GM19239 (cell line): ENCODE measurements around the gene SLC44A2.

Experiments
- DNase-seq: peaks from one replicate; pipeline ENCODE4 v3.0.0; 2011; ENCODE audit warnings: low spot score; ENCODE audit not compliant: insufficient read length
- FAIRE-seq: peaks from 2 replicates; lab custom pipeline; 2011; peaks lifted over from hg19 to GRCh38; lab: Jason Lieb, UNC

Gene SLC44A2

DNA sequence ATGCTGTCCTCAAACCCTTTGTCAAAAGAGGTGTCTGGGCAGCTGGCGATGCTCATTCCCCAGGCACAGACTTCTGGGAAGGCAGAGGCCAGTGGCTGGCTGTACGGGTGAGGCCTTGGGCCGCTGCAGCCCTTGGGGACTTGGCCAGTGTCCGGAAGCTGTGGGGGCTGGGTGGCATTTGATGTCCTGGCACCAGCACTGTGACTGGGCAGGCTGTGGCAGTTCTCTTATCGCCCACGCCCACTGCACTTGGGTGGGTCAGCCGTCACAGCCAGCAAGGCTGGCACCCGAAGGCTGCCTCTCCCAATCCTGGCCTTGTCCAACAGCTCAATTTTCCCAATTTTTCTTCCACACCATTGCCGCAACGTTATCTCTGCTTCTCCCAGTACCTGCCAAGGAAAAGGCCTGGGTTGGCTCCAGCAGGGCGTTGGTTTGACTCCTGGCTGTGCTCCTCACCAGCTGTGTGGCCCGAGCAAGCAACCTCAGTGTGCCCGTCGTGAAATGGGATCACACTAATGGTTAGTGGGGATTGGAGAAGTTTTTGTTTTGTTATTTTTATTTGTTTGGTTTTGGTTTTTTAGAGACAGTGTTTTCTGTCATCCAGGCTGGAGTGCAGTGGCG, 12.7 kb upstream of the SLC44A2 start:
- no peak for DNase-seq
- FAIRE-seq, result no peak

DNA sequence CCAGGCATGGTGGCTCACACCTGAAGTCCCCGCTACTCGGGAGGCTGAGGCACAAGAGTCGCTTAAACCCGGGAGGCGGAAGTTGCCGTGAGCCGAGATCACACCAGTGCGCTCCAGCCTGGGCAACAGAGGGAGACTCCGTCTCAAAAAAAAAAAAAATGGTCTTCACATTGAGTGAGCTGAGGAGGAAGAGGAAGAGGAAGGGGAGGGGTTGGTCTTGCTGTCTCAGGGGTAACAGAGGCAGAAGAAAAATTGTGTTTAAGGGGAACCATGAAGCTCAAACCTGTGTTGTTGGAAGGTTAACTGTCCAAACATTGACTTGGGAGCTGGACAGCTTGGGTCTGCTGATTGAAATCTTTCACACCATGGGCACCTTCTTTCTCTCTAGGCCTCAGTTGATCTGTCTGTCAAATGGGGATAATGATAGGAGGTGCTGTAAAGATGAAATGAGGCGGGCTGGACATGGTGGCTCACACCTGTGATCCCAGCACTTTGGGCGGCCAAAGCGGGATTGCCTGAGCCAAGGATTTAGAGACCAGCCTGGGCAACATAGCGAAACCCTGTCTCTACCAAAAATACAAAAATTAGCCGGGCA, 9.8 kb upstream of the SLC44A2 start:
- DNase-seq, result no peak
- FAIRE-seq, result no peak

DNA sequence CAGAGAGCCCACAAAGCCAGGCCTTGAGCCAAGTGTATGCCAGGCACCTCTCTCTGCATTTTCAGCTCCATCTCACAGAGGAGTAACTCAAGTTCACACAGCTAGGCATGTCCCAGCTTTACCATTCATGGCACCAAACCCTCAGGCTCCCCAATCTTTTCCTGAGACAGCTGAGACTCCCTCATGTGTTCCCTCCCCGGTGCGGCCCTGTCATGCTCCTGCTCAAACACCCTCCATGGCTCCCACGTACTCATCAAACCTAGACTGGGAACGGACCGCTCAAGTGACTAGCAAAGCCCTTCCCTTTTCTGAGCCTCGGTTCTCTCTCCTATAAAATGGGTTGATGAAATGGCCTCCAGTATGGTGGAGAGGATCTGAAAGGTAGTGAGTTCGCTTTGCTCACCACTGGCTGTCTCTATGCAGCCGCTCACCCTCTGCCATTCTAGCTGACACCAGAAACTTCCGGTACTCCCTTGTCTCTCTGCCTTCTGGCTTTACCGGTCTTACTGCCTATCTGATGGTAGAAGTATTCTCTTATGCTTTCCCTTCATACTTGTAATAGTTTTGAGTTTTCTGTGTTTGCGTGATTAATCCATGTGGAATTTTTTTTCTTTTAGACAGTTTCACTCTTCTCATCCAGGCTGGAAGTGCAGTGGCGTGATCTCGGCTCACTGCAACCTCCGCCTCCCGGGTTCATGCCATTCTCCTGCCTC, 7.8 kb upstream of the SLC44A2 start:
- FAIRE-seq (no peak), DNase-seq (no peak)

DNA sequence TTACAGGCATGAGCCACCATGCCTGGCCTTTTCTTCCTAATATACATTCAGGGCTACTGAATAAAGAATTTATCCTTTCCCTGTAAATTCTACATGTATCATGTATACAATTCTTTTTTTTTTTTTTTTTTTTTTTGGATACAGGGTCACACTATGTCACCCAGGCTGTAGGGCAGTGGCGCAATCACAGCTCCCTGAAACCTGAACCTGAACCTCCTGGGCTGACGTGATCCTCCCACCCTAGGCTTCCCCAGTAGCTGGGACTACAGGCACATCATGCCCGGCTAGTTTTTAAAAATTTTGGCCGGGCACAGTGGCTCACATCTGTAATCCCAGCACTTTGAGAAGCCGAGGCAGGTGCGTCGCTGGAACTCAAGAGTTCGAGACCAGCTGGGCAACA, 6.5 kb upstream of the SLC44A2 start:
- DNase-seq (no peak), FAIRE-seq (no peak)

DNA sequence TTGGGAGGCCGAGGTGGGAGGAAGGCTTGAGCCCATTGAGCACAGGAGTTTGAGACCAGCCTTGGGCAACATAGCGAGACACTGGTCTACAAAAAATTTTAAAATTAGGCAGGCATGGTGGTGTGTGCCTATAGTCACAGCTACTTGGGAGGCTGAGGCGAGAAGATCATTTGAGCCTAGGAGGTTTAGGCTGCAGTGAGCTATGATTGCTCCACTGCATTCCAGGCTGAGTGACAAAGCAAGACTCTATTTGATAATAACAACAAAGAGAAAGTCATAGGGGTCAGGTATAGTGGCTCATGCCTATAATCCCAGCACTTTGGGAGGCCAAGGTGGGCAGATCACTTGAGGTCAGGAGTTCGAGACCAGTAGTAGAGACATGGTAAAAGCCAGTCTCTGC, 4.6 kb upstream of the SLC44A2 start:
- DNase-seq, result no peak
- no peak for FAIRE-seq

DNA sequence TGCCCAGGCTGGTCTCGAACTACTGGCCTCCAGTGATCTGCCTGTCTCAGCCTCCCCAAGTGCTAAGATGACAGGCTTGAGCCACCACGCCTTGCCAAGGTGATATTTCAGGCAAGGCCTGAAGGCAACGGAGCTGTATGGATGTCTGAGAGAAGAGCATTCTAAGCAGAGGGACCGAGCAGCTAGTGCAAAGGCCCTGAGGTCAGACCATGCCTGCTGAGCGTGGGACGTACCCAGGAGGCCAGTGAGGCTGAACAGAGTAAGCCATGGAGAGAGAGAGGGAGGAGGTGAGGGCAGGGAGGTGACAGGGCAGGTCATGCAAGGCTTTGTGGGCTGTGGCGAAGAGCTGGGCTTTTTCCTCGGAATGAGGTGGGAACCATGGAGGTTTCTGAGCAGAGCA, 3.4 kb upstream of the SLC44A2 start:
- FAIRE-seq (no peak), DNase-seq (no peak)

DNA sequence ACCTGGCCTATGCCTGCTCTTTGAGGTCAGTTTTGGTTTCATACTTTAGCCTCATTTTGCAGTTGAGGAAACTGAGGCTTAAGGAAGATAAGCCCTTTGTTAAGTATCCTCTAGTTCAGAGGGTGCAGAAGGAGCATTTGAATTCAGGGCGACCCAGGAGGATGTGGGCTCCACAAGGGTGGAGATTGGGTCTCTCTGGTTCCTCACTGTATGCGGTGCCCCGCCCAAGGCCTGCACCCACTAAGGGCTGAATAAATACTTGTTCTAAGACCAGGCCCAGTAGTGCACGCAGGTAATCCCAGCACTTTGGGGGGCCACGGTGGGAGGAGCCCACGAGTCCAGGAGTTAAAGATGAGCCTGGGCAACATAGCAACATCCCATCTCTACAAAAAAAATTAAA, 768 bp upstream of the SLC44A2 start:
- FAIRE-seq (no peak), DNase-seq (no peak)

DNA sequence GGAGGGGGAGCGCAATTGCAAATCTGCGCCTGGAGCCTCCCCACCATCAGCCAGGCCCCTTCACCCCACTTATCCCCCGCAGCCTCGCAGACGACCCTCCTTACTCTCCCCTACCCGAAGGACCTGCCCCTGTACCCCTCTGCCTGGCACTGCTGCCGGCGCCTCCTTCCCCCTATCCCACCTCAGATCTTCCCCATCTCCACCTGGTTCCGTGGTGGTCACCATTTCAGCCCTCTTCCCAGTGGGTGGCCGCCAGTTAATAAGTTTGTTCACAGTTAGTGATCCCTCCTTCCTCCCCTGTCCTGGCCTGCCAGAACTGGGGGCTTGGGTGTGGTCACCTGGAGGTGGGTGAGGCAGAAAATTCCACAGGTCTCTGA, 397 bp downstream of the SLC44A2 start:
- FAIRE-seq, result no peak
- DNase-seq, result no peak

DNA sequence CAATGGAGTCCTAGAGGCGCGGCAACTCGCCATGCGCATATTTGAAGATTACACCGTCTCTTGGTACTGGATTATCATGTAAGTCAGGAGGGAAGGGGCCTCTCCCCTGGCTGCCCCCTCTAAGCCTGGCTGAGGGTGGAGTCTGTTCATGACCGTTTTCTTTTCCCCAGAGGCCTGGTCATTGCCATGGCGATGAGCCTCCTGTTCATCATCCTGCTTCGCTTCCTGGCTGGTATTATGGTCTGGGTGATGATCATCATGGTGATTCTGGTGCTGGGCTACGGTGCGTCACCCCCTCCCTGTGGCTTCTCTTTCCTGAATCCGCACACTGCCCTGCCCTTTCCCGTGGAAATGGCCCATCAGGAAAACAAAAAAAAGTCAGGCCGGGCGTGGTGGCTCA, 6.5 kb downstream of the SLC44A2 start:
- no peak for DNase-seq
- no peak for FAIRE-seq

DNA sequence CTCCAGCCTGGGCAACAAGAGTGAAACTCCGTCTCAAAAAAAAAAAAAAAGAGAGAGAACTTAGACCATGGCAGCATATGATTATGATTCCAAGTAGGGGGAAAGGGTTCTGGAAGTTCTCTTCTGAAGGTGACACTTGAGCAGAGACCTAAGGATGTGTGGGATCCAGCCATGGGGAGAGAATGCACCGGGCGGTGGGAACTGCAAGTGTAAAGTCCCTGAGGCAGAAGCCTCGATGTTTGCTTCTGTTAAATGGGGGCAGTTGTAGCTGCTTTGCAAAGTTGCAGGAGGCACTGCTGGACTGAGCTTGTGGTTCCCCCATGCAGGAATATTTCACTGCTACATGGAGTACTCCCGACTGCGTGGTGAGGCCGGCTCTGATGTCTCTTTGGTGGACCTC, 9.1 kb downstream of the SLC44A2 start:
- no peak for FAIRE-seq
- no peak for DNase-seq

DNA sequence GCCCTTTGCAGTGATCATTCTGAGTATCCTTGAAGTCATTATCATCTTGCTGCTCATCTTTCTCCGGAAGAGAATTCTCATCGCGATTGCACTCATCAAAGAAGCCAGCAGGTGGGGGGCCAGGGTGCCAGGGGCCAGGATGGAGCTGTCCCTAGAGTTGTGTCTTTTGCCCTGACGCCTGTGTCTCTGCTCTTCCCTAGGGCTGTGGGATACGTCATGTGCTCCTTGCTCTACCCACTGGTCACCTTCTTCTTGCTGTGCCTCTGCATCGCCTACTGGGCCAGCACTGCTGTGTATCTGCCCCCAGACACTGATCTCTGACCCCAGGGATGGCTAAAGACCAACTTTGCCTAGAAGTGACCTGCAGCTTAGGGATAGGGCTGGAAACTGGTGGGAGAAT, 9.6 kb downstream of the SLC44A2 start:
- FAIRE-seq, result no peak
- DNase-seq, result no peak

DNA sequence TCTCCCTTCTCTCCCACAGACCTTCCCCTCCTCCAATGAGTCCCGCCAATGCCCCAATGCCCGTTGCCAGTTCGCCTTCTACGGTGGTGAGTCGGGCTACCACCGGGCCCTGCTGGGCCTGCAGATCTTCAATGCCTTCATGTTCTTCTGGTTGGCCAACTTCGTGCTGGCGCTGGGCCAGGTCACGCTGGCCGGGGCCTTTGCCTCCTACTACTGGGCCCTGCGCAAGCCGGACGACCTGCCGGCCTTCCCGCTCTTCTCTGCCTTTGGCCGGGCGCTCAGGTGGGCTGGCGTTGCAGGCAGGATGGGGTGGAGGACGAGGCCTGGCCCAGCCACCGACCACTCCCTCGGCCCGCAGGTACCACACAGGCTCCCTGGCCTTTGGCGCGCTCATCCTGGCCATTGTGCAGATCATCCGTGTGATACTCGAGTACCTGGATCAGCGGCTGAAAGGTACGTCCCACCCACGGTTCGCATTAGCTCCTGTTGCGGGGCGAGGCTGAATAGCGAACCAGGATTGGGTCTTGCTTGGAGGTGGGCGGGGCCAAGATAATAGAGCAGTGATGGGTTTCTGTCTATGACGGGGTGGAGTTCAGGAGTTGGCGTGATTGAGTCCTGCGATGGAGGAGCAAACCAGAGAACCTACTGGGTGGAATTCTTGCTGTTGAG, 11.1 kb downstream of the SLC44A2 start:
- DNase-seq, result no peak
- FAIRE-seq, result no peak

DNA sequence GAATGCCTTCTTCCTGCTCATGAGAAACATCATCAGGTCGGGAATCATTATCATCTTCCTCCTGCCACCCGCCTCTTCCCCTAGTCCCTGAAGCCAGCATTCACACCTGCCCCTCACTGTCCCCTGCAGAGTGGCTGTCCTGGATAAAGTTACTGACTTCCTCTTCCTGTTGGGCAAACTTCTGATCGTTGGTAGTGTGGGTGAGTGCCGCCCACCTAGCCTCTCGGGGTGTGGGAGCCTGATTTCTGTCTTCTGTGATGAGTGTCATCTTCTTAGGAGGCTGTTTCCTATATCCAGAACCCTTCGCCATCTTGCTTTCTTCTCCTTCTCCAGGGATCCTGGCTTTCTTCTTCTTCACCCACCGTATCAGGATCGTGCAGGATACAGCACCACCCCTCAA, 12.5 kb downstream of the SLC44A2 start:
- FAIRE-seq (no peak), DNase-seq (no peak)

DNA sequence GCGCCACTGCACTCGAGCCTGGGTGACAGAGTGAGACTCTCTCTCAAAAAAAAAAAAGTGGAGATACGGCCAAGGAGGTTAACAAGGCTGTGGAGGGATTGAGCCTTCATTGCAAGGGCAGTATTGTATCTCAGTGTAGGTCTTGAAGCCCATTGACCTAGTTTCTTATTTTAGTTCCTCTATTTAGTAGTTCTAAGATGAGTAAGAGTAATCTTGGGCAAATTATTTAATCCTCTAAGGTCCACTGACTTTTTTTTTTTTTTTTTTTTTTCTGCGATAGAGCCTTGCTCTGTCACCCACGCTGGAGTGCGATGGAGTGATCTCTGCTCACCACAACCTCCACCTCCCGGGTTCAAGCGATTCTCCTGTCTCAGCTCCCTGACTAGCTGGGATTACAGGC, 14.5 kb downstream of the SLC44A2 start:
- DNase-seq (no peak), FAIRE-seq (no peak)

DNA sequence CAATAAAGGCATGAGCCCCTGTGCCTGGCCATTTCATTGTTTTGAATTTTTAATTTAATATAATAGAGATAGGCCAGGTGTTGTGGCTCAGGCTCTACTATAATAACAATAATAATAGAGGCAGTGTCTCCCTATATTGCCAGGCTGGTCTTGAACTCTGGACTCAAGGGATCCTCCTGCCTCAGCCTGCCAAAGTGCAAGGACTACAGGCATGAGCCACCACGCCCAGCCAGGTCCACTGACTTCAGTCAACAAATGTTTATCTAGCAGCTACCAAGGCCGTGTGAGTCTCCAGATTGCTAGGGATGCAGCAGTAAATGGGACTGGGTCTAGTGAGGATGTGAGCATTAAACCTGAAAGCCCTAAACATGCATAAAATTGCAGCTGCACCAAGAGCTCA, 15.0 kb downstream of the SLC44A2 start:
- no peak for FAIRE-seq
- no peak for DNase-seq

DNA sequence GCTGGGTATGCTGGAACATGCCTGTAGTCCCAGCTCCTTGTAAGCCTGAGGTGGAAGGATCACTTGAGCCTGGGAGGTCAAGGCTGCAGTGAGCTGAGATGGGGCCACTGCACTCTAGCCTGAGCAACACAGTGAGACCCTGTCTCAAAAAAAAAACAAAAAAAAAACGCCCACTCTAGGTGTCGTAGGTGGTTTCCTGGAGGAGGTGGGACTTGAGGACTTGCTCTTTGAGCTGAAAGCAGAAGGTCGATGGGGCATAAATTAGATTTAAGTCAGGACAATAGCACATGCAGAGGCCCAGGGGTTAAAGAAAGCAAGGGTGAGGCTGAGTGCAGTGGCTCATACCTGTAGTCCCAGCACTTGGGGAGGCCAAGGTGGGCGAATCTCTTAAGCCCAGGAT, 15.9 kb downstream of the SLC44A2 start:
- FAIRE-seq, result no peak
- no peak for DNase-seq

DNA sequence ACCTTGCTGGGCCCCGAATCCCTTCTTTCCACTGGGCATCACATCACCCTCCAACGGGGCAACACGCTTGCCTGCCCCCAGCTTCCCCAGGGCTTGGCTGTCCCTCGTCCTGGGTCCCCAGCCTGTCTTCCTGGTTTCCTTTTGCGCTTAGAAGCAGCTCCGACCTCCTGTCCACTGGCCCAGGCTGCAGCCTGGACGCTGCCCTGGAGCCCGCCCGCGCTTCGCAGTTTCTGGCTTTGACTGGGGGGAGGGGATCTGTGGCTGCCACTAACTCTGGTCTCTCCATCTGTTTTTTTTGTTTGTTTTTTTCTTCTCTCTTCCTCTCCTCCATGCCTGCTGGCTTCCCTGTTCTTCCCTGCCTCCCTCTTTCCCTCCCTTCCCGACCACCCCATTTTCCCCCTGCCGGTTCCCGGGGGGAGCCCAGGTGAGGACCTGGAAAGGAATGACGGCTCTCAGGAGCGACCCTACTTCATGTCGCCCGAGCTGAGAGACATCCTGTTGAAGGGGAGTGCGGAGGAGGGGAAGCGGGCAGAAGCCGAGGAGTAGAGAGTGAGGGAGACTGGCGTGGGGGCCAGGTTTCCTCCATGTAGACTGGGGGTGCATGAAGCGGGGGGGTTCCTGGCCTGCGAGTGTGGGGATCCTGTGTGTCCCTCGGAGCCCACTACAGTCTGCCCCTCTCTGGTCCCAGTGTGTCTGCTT, 17.3 kb downstream of the SLC44A2 start:
- DNase-seq, result no peak
- no peak for FAIRE-seq

DNA sequence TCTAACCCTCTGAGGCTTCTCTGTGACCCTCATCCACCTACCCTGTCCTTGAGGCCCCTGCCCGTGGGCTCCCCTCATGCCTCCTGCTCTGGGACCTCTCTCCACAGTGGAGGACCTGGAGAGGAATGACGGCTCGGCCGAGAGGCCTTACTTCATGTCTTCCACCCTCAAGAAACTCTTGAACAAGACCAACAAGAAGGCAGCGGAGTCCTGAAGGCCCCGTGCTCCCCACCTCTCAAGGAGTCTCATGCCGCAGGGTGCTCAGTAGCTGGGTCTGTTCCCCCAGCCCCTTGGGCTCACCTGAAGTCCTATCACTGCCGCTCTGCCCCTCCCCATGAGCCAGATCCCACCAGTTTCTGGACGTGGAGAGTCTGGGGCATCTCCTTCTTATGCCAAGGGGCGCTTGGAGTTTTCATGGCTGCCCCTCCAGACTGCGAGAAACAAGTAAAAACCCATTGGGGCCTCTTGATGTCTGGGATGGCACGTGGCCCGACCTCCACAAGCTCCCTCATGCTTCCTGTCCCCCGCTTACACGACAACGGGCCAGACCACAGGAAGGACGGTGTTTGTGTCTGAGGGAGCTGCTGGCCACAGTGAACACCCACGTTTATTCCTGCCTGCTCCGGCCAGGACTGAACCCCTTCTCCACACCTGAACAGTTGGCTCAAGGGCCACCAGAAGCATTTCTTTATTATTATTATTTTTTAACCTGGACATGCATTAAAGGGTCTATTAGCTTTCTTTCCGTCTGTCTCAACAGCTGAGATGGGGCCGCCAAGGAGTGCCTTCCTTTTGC, 18.0 kb downstream of the SLC44A2 start:
- no peak for FAIRE-seq
- DNase-seq, result no peak

DNA sequence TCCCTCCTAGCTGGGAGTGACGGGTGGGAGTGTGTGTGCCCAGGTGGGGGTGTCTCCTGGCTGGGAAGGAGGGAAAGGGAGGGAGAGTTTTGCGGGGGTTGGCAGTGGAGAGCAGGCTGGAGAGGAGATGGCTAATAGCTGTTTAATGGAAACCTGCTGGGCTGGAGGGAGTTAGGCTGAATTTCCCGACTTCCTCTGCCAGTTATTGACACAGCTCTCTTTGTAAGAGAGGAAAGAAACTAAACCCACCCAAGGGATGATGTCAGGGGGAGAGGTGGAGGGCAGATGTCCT, 18.6 kb downstream of the SLC44A2 start:
- DNase-seq, result no peak
- FAIRE-seq, result no peak

DNA sequence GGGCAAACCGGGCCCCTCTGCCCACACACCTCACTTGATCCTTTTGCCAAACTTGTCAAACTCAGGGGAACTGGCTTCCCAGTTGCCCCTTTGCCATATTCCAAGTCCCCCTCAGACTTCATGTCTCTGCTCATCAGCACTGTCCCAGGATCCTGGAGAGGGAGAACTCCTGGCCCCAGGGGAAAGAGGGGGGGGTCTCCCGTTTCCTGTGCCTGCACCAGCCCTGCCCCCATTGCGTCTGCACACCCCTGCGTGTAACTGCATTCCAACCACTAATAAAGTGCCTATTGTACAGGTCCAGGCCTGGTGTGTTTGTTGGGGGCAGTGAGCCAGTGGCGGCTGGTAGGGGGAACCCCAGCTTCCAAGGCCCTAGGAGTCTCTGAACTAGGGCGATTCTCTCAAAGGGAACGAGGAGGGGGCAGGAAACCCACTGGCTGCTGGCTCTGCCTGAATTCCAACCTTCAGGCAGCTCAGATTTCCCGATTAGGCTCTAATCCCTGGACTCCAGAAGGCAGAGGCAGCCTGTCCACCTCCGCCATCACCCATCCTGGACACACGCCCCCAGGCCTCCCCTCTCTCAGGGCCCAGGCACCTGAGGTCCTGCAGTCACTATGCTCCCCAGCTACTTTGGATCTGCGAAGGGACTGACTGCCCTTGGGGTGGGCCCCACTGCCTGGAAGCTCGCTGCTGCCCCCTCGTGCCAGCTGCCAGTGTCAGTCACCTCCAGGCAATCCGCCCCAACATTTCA, 19.1 kb downstream of the SLC44A2 start:
- DNase-seq, result peak; percentile 87

More for the DNA sequence above, 19.1 kb downstream of the SLC44A2 start:
- peak; percentile 84 for FAIRE-seq
